HepG2 (cell line): ENCODE data around the gene TEX30. TPM values are rescaled to one million over a fixed set of nuclear protein-coding genes. Genes with fewer than 3 reads are reported as not detected.

Experiments used
- ATAC-seq: fragments of 200-7000 bp; cut with Tn5 transposase; 3 replicates; pipeline ENCODE4 v1.9.1; 2020; ENCODE audit warnings: mild to moderate bottlenecking, moderate library complexity
- BruUV-seq: library from RNA; stranded (reverse); fragments of 400-500 nt; replicated peaks from 2 replicates; lab custom pipeline; 2021; lab: Mats Ljungman, UMichigan
- CTCF ChIA-PET: fragments of 300-600 bp; formaldehyde crosslinking; extraction: SDS; loops from one replicate; lab custom pipeline; 2021; ENCODE audit warnings: low total read pairs, inconsistent platforms, low intra/inter-chr PET ratio; lab: Yijun Ruan, JAX
- POLR2A ChIA-PET: fragments of 350-600 bp; sonication (Branson Sonifier 250); formaldehyde crosslinking; loops from one replicate; lab custom pipeline; 2020; ENCODE audit warnings: antibody characterized with exemption, inconsistent platforms; lab: Yijun Ruan, JAX
- DNase-seq: peaks from one replicate; pipeline ENCODE4 v3.0.0-alpha.2; 2015; ENCODE audit warnings: low spot score
- FAIRE-seq: peaks from 3 replicates; lab custom pipeline; 2011; peaks lifted over from hg19 to GRCh38; lab: Jason Lieb, UNC
- H2AFZ ChIP-seq: one replicate; pipeline ENCODE4 v1.6.1; 2011; ENCODE audit warnings: low read length, inconsistent platforms
- H3K27ac ChIP-seq: fragments of 300-600 bp; 3 replicates; pipeline ENCODE4 v1.8.0; 2011; ENCODE audit warnings: mixed run types, mild to moderate bottlenecking, mixed read lengths, low read length, inconsistent platforms; ENCODE audit not compliant: insufficient read depth; ENCODE audit errors: extremely low read length
- H3K27me3 ChIP-seq, 2 experiments: fragments of 200-600 bp in 1 of 2; 2 replicates in 1 of 2; 3 replicates in 1 of 2; pipeline versions ENCODE4 v1.6.0 to v1.8.0; 2011; ENCODE audit warnings: low read length in 2 of 2, mild to moderate bottlenecking in 2 of 2, moderate library complexity in 2 of 2, inconsistent platforms in 1 of 2; ENCODE audit not compliant: insufficient read depth in 2 of 2, control insufficient read depth in 1 of 2
- H3K36me3 ChIP-seq, 2 experiments: fragments of 200-600 bp in 1 of 2; replicated peaks in 1 of 2; 2 replicates in 1 of 2; 3 replicates in 1 of 2; pipeline versions ENCODE4 v1.5.1 to v1.8.0; 2011; ENCODE audit warnings: low read length in 2 of 2, inconsistent platforms in 1 of 2; ENCODE audit not compliant: insufficient read depth in 2 of 2, control insufficient read depth in 1 of 2
- H3K4me1 ChIP-seq: 2 replicates; pipeline ENCODE4 v1.5.1; 2012; ENCODE audit warnings: low read length, inconsistent platforms; ENCODE audit not compliant: insufficient read depth
- H3K4me2 ChIP-seq: 2 replicates; pipeline ENCODE4 v1.6.0; 2011; ENCODE audit warnings: low read depth, low read length, inconsistent platforms
- H3K4me3 ChIP-seq, 3 experiments: fragments of 200-600 bp in 1 of 3; sonication (generic), shearing (Covaris generic) in 1 of 3; replicated peaks in 1 of 3; 2 replicates each; pipeline ENCODE4 v1.5.1; 2011 to 2016; ENCODE audit warnings: low read length in 3 of 3, inconsistent platforms in 2 of 3, low read depth in 2 of 3, mild to moderate bottlenecking in 2 of 3, control low read depth in 1 of 3, mixed read lengths in 1 of 3; ENCODE audit not compliant: insufficient read depth in 1 of 3
- H3K79me2 ChIP-seq: one replicate; pipeline ENCODE4 v1.6.1; 2011; ENCODE audit warnings: low read length, inconsistent platforms; ENCODE audit not compliant: insufficient read depth
- H3K9ac ChIP-seq: 2 replicates; pipeline ENCODE4 v1.6.0; 2011; ENCODE audit warnings: mild to moderate bottlenecking, low read depth, low read length, inconsistent platforms; ENCODE audit not compliant: insufficient read depth
- H3K9me3 ChIP-seq: 2 replicates; pipeline ENCODE4 v1.5.1; 2012; ENCODE audit warnings: mild to moderate bottlenecking, low read length
- H4K20me1 ChIP-seq: 2 replicates; pipeline ENCODE4 v1.6.0; 2011; ENCODE audit warnings: inconsistent platforms, mild to moderate bottlenecking, low read length, moderate library complexity; ENCODE audit not compliant: insufficient read depth
- CBFB ChIP-seq: sonication (generic); formaldehyde crosslinking; IDR thresholded peaks from 2 replicates; pipeline ENCODE4 v1.4.0; 2020; ENCODE audit warnings: missing genetic modification reagents
- SALL2 ChIP-seq: sonication (generic); formaldehyde crosslinking; IDR thresholded peaks from 2 replicates; pipeline ENCODE4 v1.8.1; 2023; ENCODE audit warnings: mild to moderate bottlenecking, missing genetic modification reagents, inconsistent platforms
- SAP130 ChIP-seq: IDR thresholded peaks from 2 replicates; pipeline ENCODE4 v1.6.1; 2016; ENCODE audit warnings: low read depth
- SETDB1 ChIP-seq: sonication (generic); formaldehyde crosslinking; IDR thresholded peaks from 2 replicates; pipeline ENCODE4 v1.5.1; 2020; ENCODE audit warnings: missing genetic modification reagents, mild to moderate bottlenecking, borderline replicate concordance
- SMC3 ChIP-seq: IDR thresholded peaks from 2 replicates; pipeline ENCODE4 v1.6.1; 2011; ENCODE audit warnings: low read length, improper control_type of control experiment
- STAG1 ChIP-seq: sonication (generic); formaldehyde crosslinking; IDR thresholded peaks from 2 replicates; pipeline ENCODE4 v1.4.0; 2020; ENCODE audit warnings: missing genetic modification reagents
- ZSCAN12 ChIP-seq: sonication (generic); formaldehyde crosslinking; IDR thresholded peaks from 2 replicates; pipeline ENCODE4 v1.9.0; 2021; ENCODE audit warnings: mild to moderate bottlenecking, missing genetic modification reagents
- WGBS: methylation state at CpG from one replicate; pipeline ENCODE4 v1.1.6; 2017; ENCODE audit warnings: low lambda C conversion rate; 5-methylcytosine and 5-hydroxymethylcytosine counted together
- in situ Hi-C: cut with HindIII; loops from 2 replicates; pipeline ENCODE4 v1.10.0; 2017; ENCODE audit warnings: low pct_unique_long_range_greater_than_20kb; ENCODE audit not compliant: extremely low pct_ligation_motif_present
- intact Hi-C: fragments of 100-400 bp; cut with micrococcal nuclease; formaldehyde crosslinking; loops from one replicate; pipeline ENCODE4 v1.10.0; 2022; ENCODE audit not compliant: unreplicated experiment
- polyA plus RNA-seq, 8 experiments: library from polyadenylated mRNA; depleted of rRNA in 3 of 8; stranded (reverse) in 7 of 8; unstranded in 1 of 8; fragments of >200 nt; fragmentation: Illumina TruSeq in 4 of 8; extraction: Trizol in 4 of 8; gene quantifications; 2 replicates each; pipeline versions ENCODE4 v1.2.1 to v1.2.3, GENCODE V29; 2011 to 2016; ENCODE audit warnings: low read depth in 4 of 8, missing spikeins in 1 of 8, mixed read lengths in 1 of 8; ENCODE audit not compliant: insufficient read depth in 1 of 8
- total RNA-seq, 5 experiments: library from RNA; depleted of rRNA; stranded (reverse); fragments of >200 nt; fragmentation: Illumina TruSeq; extraction: Trizol; gene quantifications; 2 replicates each; pipeline ENCODE4 v1.2.3, GENCODE V29; 2016; ENCODE audit warnings: low read depth in 1 of 5
- TF ChIP-seq, protein P1 (sequence below), 2 experiments: IDR thresholded peaks; 2 replicates each; pipeline ENCODE4 v1.6.1; 2011 to 2012; ENCODE audit warnings: low read length in 2 of 2, borderline replicate concordance in 1 of 2, low read depth in 1 of 2, mild to moderate bottlenecking in 1 of 2, moderate library complexity in 1 of 2
- TF ChIP-seq, protein P2 (sequence below): fragments of 450-650 bp; IDR thresholded peaks from 2 replicates; pipeline ENCODE4 v1.6.1; 2016
- TF ChIP-seq, protein P3 (sequence below): IDR thresholded peaks from 2 replicates; pipeline ENCODE4 v1.6.1; 2018; ENCODE audit warnings: missing genetic modification reagents, mild to moderate bottlenecking, missing compliant biosample characterization
- TF ChIP-seq, protein P4 (sequence below): sonication (generic); formaldehyde crosslinking; IDR thresholded peaks from 2 replicates; pipeline ENCODE4 v1.4.0; 2020; ENCODE audit warnings: missing genetic modification reagents, low read depth, mild to moderate bottlenecking, borderline replicate concordance
- TF ChIP-seq, protein P5 (sequence below): sonication (generic); formaldehyde crosslinking; IDR thresholded peaks from 2 replicates; pipeline ENCODE4 v1.5.0; 2020; ENCODE audit warnings: mild to moderate bottlenecking, missing genetic modification reagents, moderate library complexity
- TF ChIP-seq, protein P6 (sequence below): sonication (generic); formaldehyde crosslinking; IDR thresholded peaks from 2 replicates; pipeline ENCODE4 v1.8.0; 2022; ENCODE audit warnings: mild to moderate bottlenecking, missing genetic modification reagents; ENCODE audit not compliant: insufficient replicate concordance

Gene TEX30
- total and polyA plus RNA-seq, 2 of the 13 experiments (the other 11 are each of a cell fraction or from before 2014, with no cell fraction given): 0.60 to 1.2 TPM

DNA sequence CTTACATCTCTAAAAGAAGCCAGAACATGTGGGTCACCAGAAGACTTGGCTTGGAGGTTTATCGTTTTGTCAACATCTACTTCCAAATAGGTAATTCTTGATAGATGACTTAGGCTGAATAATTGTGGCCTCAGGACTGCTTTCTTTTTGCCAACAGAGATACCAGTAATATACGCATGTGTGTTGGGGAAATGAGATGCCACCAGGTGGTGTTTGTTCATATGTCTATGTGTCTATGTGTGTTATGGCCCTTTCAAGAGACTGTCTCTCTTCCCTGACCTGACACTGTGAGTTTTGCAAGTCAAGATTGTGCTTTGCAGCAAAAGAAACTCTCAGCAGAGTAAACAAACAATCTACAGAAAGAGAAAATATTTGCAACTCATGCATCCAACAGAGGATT, 47.2 kb downstream of the TEX30 start:
- 8% methylated on average over 2 of the region's 2 CpGs for WGBS
- Histone ChIP-seq H3K79me2 (no peaks in the 10 kb centered on the region), H3K27me3 (no peaks in the 10 kb centered on the region), H3K4me1 (peaks cover 9% of the 10 kb centered on the region; the same call in 1 of the 2 replicates), H3K4me3 (no peak overlapping the region), H3K27ac (no peak overlapping the region), H4K20me1 (no peaks in the 10 kb centered on the region), H3K9ac (no peak overlapping the region), H3K9me3 (no peaks in the 10 kb centered on the region), H3K4me2 (no peak overlapping the region), H2AFZ (no peak overlapping the region), H3K36me3 (no peaks in the 10 kb centered on the region)
- peak; percentile 35 for DNase-seq
- in situ Hi-C loops: no loop called here
- no peak for FAIRE-seq
- TF ChIP-seq, protein P1, sequence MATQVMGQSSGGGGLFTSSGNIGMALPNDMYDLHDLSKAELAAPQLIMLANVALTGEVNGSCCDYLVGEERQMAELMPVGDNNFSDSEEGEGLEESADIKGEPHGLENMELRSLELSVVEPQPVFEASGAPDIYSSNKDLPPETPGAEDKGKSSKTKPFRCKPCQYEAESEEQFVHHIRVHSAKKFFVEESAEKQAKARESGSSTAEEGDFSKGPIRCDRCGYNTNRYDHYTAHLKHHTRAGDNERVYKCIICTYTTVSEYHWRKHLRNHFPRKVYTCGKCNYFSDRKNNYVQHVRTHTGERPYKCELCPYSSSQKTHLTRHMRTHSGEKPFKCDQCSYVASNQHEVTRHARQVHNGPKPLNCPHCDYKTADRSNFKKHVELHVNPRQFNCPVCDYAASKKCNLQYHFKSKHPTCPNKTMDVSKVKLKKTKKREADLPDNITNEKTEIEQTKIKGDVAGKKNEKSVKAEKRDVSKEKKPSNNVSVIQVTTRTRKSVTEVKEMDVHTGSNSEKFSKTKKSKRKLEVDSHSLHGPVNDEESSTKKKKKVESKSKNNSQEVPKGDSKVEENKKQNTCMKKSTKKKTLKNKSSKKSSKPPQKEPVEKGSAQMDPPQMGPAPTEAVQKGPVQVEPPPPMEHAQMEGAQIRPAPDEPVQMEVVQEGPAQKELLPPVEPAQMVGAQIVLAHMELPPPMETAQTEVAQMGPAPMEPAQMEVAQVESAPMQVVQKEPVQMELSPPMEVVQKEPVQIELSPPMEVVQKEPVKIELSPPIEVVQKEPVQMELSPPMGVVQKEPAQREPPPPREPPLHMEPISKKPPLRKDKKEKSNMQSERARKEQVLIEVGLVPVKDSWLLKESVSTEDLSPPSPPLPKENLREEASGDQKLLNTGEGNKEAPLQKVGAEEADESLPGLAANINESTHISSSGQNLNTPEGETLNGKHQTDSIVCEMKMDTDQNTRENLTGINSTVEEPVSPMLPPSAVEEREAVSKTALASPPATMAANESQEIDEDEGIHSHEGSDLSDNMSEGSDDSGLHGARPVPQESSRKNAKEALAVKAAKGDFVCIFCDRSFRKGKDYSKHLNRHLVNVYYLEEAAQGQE (IDR thresholded peaks at IDR 0.05; ENCODE audit: borderline replicate concordance in 1 of 2, low read depth in 1 of 2, low read length in 2 of 2): no peak
- TF ChIP-seq, protein P2, sequence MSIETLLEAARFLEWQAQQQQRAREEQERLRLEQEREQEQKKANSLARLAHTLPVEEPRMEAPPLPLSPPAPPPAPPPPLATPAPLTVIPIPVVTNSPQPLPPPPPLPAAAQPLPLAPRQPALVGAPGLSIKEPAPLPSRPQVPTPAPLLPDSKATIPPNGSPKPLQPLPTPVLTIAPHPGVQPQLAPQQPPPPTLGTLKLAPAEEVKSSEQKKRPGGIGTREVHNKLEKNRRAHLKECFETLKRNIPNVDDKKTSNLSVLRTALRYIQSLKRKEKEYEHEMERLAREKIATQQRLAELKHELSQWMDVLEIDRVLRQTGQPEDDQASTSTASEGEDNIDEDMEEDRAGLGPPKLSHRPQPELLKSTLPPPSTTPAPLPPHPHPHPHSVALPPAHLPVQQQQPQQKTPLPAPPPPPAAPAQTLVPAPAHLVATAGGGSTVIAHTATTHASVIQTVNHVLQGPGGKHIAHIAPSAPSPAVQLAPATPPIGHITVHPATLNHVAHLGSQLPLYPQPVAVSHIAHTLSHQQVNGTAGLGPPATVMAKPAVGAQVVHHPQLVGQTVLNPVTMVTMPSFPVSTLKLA: peak; percentile 73
- no peak for TF ChIP-seq ZSCAN12
- TF ChIP-seq, protein P3, sequence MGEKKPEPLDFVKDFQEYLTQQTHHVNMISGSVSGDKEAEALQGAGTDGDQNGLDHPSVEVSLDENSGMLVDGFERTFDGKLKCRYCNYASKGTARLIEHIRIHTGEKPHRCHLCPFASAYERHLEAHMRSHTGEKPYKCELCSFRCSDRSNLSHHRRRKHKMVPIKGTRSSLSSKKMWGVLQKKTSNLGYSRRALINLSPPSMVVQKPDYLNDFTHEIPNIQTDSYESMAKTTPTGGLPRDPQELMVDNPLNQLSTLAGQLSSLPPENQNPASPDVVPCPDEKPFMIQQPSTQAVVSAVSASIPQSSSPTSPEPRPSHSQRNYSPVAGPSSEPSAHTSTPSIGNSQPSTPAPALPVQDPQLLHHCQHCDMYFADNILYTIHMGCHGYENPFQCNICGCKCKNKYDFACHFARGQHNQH (CRISPR knock-in tag): no peak
- no peak for TF ChIP-seq SETDB1
- TF ChIP-seq, protein P4, sequence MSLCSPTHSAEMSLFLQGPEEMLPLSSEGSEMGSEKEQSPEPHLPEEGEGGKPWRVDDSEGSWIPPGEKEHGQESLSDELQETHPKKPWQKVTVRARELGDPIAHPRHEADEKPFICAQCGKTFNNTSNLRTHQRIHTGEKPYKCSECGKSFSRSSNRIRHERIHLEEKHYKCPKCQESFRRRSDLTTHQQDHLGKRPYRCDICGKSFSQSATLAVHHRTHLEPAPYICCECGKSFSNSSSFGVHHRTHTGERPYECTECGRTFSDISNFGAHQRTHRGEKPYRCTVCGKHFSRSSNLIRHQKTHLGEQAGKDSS (CRISPR knock-in tag): no peak
- TF ChIP-seq SMC3: 0 out of 2 replicates have a peak, but pooled peaks have one; percentile 30
- TF ChIP-seq, protein P5, sequence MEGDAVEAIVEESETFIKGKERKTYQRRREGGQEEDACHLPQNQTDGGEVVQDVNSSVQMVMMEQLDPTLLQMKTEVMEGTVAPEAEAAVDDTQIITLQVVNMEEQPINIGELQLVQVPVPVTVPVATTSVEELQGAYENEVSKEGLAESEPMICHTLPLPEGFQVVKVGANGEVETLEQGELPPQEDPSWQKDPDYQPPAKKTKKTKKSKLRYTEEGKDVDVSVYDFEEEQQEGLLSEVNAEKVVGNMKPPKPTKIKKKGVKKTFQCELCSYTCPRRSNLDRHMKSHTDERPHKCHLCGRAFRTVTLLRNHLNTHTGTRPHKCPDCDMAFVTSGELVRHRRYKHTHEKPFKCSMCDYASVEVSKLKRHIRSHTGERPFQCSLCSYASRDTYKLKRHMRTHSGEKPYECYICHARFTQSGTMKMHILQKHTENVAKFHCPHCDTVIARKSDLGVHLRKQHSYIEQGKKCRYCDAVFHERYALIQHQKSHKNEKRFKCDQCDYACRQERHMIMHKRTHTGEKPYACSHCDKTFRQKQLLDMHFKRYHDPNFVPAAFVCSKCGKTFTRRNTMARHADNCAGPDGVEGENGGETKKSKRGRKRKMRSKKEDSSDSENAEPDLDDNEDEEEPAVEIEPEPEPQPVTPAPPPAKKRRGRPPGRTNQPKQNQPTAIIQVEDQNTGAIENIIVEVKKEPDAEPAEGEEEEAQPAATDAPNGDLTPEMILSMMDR (CRISPR knock-in tag): peak; percentile 51
- TF ChIP-seq, protein P6, sequence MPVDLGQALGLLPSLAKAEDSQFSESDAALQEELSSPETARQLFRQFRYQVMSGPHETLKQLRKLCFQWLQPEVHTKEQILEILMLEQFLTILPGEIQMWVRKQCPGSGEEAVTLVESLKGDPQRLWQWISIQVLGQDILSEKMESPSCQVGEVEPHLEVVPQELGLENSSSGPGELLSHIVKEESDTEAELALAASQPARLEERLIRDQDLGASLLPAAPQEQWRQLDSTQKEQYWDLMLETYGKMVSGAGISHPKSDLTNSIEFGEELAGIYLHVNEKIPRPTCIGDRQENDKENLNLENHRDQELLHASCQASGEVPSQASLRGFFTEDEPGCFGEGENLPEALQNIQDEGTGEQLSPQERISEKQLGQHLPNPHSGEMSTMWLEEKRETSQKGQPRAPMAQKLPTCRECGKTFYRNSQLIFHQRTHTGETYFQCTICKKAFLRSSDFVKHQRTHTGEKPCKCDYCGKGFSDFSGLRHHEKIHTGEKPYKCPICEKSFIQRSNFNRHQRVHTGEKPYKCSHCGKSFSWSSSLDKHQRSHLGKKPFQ (CRISPR knock-in tag): no peak
- peak; percentile 44 for TF ChIP-seq STAG1 (CRISPR knock-in tag)
- no peak for TF ChIP-seq CBFB (CRISPR knock-in tag)
- TF ChIP-seq SALL2 (CRISPR knock-in tag): no peak
- TF ChIP-seq SAP130 (CRISPR knock-in tag): 0 out of 2 replicates have a peak, but pooled peaks have one; percentile 23
- BruUV-seq: no TSS peak
- ChIA-PET CTCF (interaction anchor here (1.6 to 1.9 kb wide), 2 partner anchors 119 to 121 kb away, joined by 4 to 10 read pairs; partner anchors contain the start of gene ERCC5), POLR2A (no interaction called here)
- intact Hi-C loops: loop anchor here (1.0 to 5.0 kb wide), 2 partner anchors 46 to 121 kb away; partner anchors contain the start of gene TEX30
- ATAC-seq: peak; percentile 75
